ENCODE data around the gene KCNK6. TPM values are rescaled to one million over a fixed set of nuclear protein-coding genes. Genes with fewer than 3 reads are reported as not detected.

KCNK6 gene
- total RNA-seq, 2 donors from 2014 or later, result 8.6 to 13.8 TPM

- no peaks in the 10 kb centered on the region for H3K4me1 ChIP-seq
- DNase-seq, result no peak
- no peaks in the 10 kb centered on the region for H3K36me3 ChIP-seq (replicated peaks in 1 of 2; ENCODE audit: insufficient read depth in 1 of 2, low read depth in 2 of 2)
- H3K4me3 ChIP-seq, result no peak overlapping the region
- H3K27ac ChIP-seq, result no peak overlapping the region
- intact Hi-C loops (cut with DNase I), result no loop called here
- H3K27me3 ChIP-seq, result peaks cover 0 to 5% of the 10 kb centered on the region in 2 donors
- TF ChIP-seq POLR2A (IDR thresholded peaks at IDR 0.05) (no peak), CTCF (IDR thresholded peaks at IDR 0.05) (no peak)
- no peak for ATAC-seq
- WGBS, 2 donors, result 50 to 61% methylated on average over 16 of the region's 16 CpGs
- H3K9me3 ChIP-seq, result no peaks in the 10 kb centered on the region
Observed at GRCh38 chr19:38355728-38356725, 36.4 kb downstream of the KCNK6 start.

GRCh38 chr19:38358071-38358470 is 38.4 kb downstream of the KCNK6 start:
- Histone ChIP-seq H3K27ac (no peak overlapping the region), H3K4me1 (peaks cover 15% of the 10 kb centered on the region), H3K36me3 (replicated peaks in 1 of 2; ENCODE audit: insufficient read depth in 1 of 2, low read depth in 2 of 2) (no peaks in the 10 kb centered on the region), H3K4me3 (no peak overlapping the region), H3K27me3 (peaks cover 0 to 5% of the 10 kb centered on the region in 2 donors), H3K9me3 (no peaks in the 10 kb centered on the region)
- DNase-seq (no peak), ATAC-seq (no peak)
- TF ChIP-seq POLR2A (IDR thresholded peaks at IDR 0.05), result no peak
- no peak for TF ChIP-seq CTCF (IDR thresholded peaks at IDR 0.05)
- intact Hi-C loops (cut with DNase I), result no loop called here
- 28 to 40% methylated on average over 5 of the region's 5 CpGs for WGBS, 2 donors

- Histone ChIP-seq H3K27ac (no peak overlapping the region), H3K9me3 (no peaks in the 10 kb centered on the region), H3K4me1 (peaks cover 15% of the 10 kb centered on the region), H3K36me3 (replicated peaks in 1 of 2; ENCODE audit: insufficient read depth in 1 of 2, low read depth in 2 of 2) (no peaks in the 10 kb centered on the region), H3K27me3 (peaks cover 0 to 5% of the 10 kb centered on the region in 2 donors), H3K4me3 (no peak overlapping the region)
- no peak for ATAC-seq
- WGBS, 2 donors, result 39 to 58% methylated on average over 8 to 18 of the region's 18 CpGs
- intact Hi-C loops (cut with DNase I), result no loop called here
- no peak for DNase-seq
- TF ChIP-seq CTCF (IDR thresholded peaks at IDR 0.05) (no peak), POLR2A (IDR thresholded peaks at IDR 0.05) (no peak)
Observed at GRCh38 chr19:38359242-38360021, 39.8 kb downstream of the KCNK6 start.

GRCh38 chr19:38360351-38360750 is 40.7 kb downstream of the KCNK6 start:
- Histone ChIP-seq H3K27ac (no peak overlapping the region), H3K27me3 (peaks cover 0 to 5% of the 10 kb centered on the region in 2 donors), H3K4me1 (peaks cover 15% of the 10 kb centered on the region), H3K4me3 (no peak overlapping the region), H3K36me3 (replicated peaks in 1 of 2; ENCODE audit: insufficient read depth in 1 of 2, low read depth in 2 of 2) (no peaks in the 10 kb centered on the region), H3K9me3 (no peaks in the 10 kb centered on the region)
- ATAC-seq (no peak), DNase-seq (no peak)
- WGBS, 2 donors, result 62 to 71% methylated on average over 3 to 4 of the region's 9 CpGs
- TF ChIP-seq POLR2A (IDR thresholded peaks at IDR 0.05) (no peak), CTCF (IDR thresholded peaks at IDR 0.05) (no peak)
- intact Hi-C loops (cut with DNase I), result no loop called here

All from body of pancreas (tissue), 4 donors.